Nephron (organoid): ENCODE results near the gene HNRNPUL2.

Experiments
- H3K27ac Mint-ChIP-seq, 3 experiments: 2 replicates each; pipeline ENCODE4 v1.8.0; 2020; ENCODE audit warnings: mixed read lengths in 3 of 3, mild to moderate bottlenecking in 2 of 3, moderate library complexity in 1 of 3
- H3K27me3 Mint-ChIP-seq: 2 replicates; pipeline ENCODE4 v1.8.0; 2021; ENCODE audit warnings: low read depth, mild to moderate bottlenecking, moderate library complexity, mixed read lengths
- H3K36me3 Mint-ChIP-seq: 2 replicates; pipeline ENCODE4 v1.8.0; 2020; ENCODE audit warnings: low read depth, mixed read lengths
- H3K4me1 Mint-ChIP-seq: 2 replicates; pipeline ENCODE4 v1.8.0; 2020; ENCODE audit warnings: mixed read lengths
- H3K4me3 Mint-ChIP-seq, 3 experiments: 2 replicates each; pipeline ENCODE4 v1.8.0; 2020; ENCODE audit warnings: mild to moderate bottlenecking in 3 of 3, mixed read lengths in 3 of 3, moderate library complexity in 2 of 3
- H3K9me3 Mint-ChIP-seq: 2 replicates; pipeline ENCODE4 v1.8.0; 2020; ENCODE audit warnings: mixed read lengths
- TF ChIP-seq, protein P1 (sequence below), 3 experiments: fragments of 200-600 bp; sonication (generic); IDR thresholded peaks; one replicate each; pipeline ENCODE4 v1.5.0; 2021; ENCODE audit warnings: antibody characterized with exemption in 3 of 3; ENCODE audit not compliant: unreplicated experiment in 3 of 3

Gene HNRNPUL2

DNA sequence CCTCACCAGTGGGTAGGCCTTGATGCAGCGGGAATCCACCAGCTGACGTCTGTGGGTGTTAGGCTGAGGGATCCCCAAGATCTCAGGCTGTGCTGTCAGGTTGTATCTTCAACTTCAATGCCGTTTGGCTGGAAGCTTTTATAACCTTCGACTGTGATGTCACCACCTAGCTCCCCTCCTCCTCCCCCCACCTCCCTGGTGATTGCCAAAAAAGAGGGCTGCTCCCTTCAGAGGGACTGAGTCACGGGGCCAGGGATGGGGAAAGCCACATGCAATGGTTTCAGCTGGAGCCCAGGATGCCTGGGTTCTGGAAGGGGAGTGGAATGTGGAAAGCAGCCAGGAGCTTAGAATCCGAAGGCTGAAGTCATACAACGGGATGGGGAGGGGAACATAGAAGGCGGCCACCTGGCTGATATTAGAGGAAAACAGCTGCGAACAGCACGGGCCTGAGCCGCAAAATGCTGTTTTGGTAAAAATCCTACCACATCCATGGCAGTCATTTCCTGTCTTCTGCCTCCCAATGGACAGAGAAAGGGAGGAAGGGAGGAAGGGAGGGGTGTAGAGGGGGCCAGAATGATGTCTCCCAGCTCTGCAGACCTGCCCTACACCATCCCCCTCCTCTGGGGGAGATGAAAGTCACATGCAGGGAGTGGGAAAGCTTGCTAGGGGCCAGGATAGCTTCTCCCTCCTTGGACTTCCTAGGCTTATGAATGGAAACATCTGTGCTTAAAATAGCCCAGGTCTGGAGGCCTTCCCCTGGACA lies 37.7 kb downstream of the HNRNPUL2 start, which contains the start of gene LRRN4CL:
Gene LRRN4CL, minus strand, starts transcription at position 110 of the 763 bp plus-strand sequence. CDS start 1,022 bp downstream, outside the sequence.
- H3K4me1 Mint-ChIP-seq: peaks cover 23% of the 10 kb centered on the region
- H3K4me3 Mint-ChIP-seq: peak within 1 kb of the TSS; percentile 55 to 89 (median 82)
- H3K36me3 Mint-ChIP-seq: peaks cover 28% of the 10 kb centered on the region
- H3K27ac Mint-ChIP-seq: peak within 1 kb of the TSS; percentile 89 to 98 (median 95)
- no peaks in the 10 kb centered on the region for H3K9me3 Mint-ChIP-seq
- TF ChIP-seq, protein P1, sequence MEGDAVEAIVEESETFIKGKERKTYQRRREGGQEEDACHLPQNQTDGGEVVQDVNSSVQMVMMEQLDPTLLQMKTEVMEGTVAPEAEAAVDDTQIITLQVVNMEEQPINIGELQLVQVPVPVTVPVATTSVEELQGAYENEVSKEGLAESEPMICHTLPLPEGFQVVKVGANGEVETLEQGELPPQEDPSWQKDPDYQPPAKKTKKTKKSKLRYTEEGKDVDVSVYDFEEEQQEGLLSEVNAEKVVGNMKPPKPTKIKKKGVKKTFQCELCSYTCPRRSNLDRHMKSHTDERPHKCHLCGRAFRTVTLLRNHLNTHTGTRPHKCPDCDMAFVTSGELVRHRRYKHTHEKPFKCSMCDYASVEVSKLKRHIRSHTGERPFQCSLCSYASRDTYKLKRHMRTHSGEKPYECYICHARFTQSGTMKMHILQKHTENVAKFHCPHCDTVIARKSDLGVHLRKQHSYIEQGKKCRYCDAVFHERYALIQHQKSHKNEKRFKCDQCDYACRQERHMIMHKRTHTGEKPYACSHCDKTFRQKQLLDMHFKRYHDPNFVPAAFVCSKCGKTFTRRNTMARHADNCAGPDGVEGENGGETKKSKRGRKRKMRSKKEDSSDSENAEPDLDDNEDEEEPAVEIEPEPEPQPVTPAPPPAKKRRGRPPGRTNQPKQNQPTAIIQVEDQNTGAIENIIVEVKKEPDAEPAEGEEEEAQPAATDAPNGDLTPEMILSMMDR (IDR thresholded peaks at IDR 0.05; ENCODE audit: unreplicated experiment in 3 of 3): no peak
- H3K27me3 Mint-ChIP-seq: peaks cover 2% of the 10 kb centered on the region

DNA sequence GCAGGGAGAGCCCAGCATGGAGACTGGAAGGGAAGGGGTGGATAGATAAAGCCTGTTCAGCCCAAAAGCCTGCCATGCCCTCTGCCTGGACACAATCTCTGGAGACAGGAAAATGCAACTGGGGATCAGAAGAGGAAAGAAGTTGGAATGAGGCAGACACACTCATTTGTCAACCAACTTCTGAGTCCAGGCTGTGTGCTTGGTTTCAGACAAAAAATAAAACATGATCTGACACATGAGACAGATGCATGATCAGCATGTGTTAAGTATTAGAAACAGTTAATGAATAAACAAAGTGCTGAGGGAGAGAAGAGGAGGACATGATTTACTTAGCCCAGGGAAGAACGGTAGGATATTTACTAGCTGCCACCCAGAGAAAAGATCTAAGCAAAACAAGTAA lies 38.8 kb downstream of the HNRNPUL2 start:
- TF ChIP-seq, protein P1 (IDR thresholded peaks at IDR 0.05; ENCODE audit: unreplicated experiment in 3 of 3): no peak
- H3K27me3 Mint-ChIP-seq: no peaks in the 10 kb centered on the region
- H3K4me3 Mint-ChIP-seq: peak overlapping the region; percentile 36 to 77 (median 40)
- peaks cover 21% of the 10 kb centered on the region for H3K4me1 Mint-ChIP-seq
- H3K9me3 Mint-ChIP-seq: no peaks in the 10 kb centered on the region
- peak overlapping the region; percentile 89 to 98 (median 95) for H3K27ac Mint-ChIP-seq
- peaks cover 24% of the 10 kb centered on the region for H3K36me3 Mint-ChIP-seq

DNA sequence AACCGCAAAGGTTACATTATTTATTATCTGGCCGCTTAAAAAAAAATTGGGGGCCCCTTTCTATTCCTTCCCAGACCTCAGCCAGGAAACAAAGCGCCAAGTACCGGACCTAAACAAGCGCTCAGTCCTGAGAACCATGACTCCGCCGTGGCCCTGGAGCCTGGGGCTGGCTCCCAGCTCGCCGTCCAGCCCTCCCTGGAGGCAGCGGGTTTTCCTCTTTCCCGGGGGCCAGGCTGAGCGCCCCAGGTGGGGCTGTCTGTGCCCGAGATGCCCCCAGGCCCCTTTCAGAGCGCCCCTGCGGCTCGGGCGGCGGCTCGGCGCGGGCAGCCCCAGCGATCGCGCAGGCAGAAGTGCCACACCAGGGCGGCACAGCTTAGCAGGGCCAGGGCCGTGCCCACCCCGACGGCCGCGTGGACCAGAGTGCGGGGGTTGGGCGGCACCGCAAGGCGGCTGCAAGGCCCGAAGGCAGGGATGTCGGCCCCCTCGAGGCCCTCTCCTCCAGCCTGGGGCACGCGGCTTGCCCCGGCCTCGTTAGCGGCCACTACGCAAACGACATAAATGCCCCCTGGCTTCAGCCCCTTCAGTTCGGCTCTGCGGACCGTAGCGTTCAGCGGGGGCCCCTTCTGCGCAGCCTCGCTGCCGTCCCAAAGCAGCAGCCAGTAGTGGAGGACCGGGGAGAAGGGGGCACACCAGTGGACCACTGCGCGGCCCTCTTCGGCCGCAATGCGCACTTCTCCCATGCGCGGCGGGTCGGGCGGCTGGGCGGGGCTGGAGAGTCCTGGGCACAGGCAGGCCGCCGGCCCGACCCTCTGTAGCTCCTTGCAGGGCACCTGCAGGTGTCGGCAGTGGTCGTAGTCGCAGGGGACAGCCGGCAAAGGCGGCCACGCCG lies 39.5 kb downstream of the HNRNPUL2 start:
- Mint-ChIP-seq H3K36me3 (peaks cover 21% of the 10 kb centered on the region), H3K4me3 (no peak overlapping the region), H3K4me1 (peaks cover 21% of the 10 kb centered on the region), H3K9me3 (no peaks in the 10 kb centered on the region), H3K27ac (peak overlapping the region in 2 of 3 experiments; percentile 95 to 98), H3K27me3 (no peaks in the 10 kb centered on the region)
- TF ChIP-seq, protein P1 (IDR thresholded peaks at IDR 0.05; ENCODE audit: unreplicated experiment in 3 of 3): no peak

GRCh38 chr11:62682518-62682917 lies 44.7 kb downstream of the HNRNPUL2 start:
- TF ChIP-seq, protein P1 (IDR thresholded peaks at IDR 0.05; ENCODE audit: unreplicated experiment in 3 of 3): no peak
- Mint-ChIP-seq H3K27ac (no peak overlapping the region), H3K36me3 (peaks cover 6% of the 10 kb centered on the region), H3K4me1 (peaks cover 22% of the 10 kb centered on the region), H3K4me3 (no peak overlapping the region), H3K9me3 (no peaks in the 10 kb centered on the region), H3K27me3 (no peaks in the 10 kb centered on the region)

GRCh38 chr11:62680825-62681240 lies 46.4 kb downstream of the HNRNPUL2 start:
- Mint-ChIP-seq H3K27ac (peak overlapping the region; percentile 96 to 98 (median 96)), H3K4me3 (peak overlapping the region; percentile 76 to 89 (median 85)), H3K36me3 (peaks cover 16% of the 10 kb centered on the region), H3K9me3 (no peaks in the 10 kb centered on the region), H3K27me3 (no peaks in the 10 kb centered on the region), H3K4me1 (peaks cover 30% of the 10 kb centered on the region)
- TF ChIP-seq, protein P1 (IDR thresholded peaks at IDR 0.05; ENCODE audit: unreplicated experiment in 3 of 3): peak; percentile 51 to 60 (median 58)
